ENCODE measurements around the gene VEPH1.

- TF ChIP-seq CTCF (IDR thresholded peaks at IDR 0.05; ENCODE audit: low read depth, low read length, poor library complexity, severe bottlenecking) (no peak), EZH2phosphoT487 (IDR thresholded peaks at IDR 0.05; ENCODE audit: borderline replicate concordance, low read length) (no peak)
Measured at GRCh38 chr3:157406394-157406793, 96.8 kb downstream of the VEPH1 start.

Measured in DOHH2 (cell line).